ENCODE data around the gene CDH13.

DNA sequence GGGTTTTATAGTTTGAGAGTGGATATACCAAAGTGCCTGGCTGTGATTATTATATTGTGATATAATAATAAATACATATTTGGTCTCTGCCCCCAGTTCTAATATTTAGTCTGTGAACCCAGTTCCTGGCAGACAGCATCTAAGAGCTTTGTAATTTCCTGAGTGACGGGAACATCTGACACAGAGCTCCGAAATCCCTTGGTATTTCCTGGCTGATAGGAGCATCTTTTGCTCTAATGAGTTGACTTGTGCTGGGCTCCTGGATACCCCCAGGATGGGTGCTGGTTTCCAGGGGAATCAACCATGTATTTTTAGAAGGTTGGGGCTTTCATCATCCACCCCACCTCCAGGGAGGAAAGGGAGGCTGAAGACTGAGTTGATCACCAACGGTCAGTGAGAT, 187.3 kb downstream of the CDH13 start:
- TF ChIP-seq POLR2AphosphoS5 (IDR thresholded peaks at IDR 0.05; ENCODE audit: borderline replicate concordance, low read depth, low read length): no peak
- TF ChIP-seq EZH2 (IDR thresholded peaks at IDR 0.05): no peak
- no peak for TF ChIP-seq FOXP2 (optimal IDR thresholded peaks at IDR 0.05; ENCODE audit: control extremely low read depth, extremely low read length, insufficient read depth)

Measured in SK-N-MC (cell line).